Thoracic aorta (tissue), 2 donors: ENCODE results near the gene THADA. TPM values are rescaled to one million over a fixed set of nuclear protein-coding genes. Genes with fewer than 3 reads are reported as not detected.

Source experiments
- ATAC-seq: fragments of 150-250 bp; one replicate; pipeline ENCODE4 v1.8.0; 2017; ENCODE audit warnings: low read depth; ENCODE audit not compliant: insufficient number of reproducible peaks, low FRiP score
- DNase-seq: peaks from one replicate; pipeline ENCODE4 v3.0.0-alpha.2; 2020; ENCODE audit warnings: low spot score
- H3K27ac ChIP-seq, 2 donors: fragments of 200-600 bp; sonication (generic); 1 replicate in 1 of 2; 2 replicates in 1 of 2; pipeline ENCODE4 v1.5.1; 2016; ENCODE audit warnings: mild to moderate bottlenecking in 2 of 2, moderate library complexity in 2 of 2
- H3K27me3 ChIP-seq: fragments of 200-600 bp; sonication (generic); replicated peaks from 2 replicates; pipeline ENCODE4 v1.6.0; 2016; ENCODE audit warnings: mild to moderate bottlenecking; ENCODE audit not compliant: insufficient read depth
- H3K36me3 ChIP-seq: fragments of 200-600 bp; sonication (generic); one replicate; pipeline ENCODE4 v1.5.1; 2016
- H3K4me1 ChIP-seq, 2 donors: fragments of 200-600 bp; sonication (generic); 1 replicate in 1 of 2; 2 replicates in 1 of 2; pipeline versions ENCODE4 v1.5.1 to v1.6.0; 2016; ENCODE audit warnings: low read depth in 2 of 2, mild to moderate bottlenecking in 1 of 2; ENCODE audit not compliant: control insufficient read depth in 1 of 2
- H3K4me3 ChIP-seq: fragments of 200-600 bp; sonication (generic); 2 replicates; pipeline ENCODE4 v1.5.1; 2016; ENCODE audit warnings: mild to moderate bottlenecking
- H3K9me3 ChIP-seq: fragments of 200-600 bp; sonication (generic); 2 replicates; pipeline ENCODE4 v1.5.1; 2016
- CTCF ChIP-seq: fragments of 200-600 bp; sonication (generic); IDR thresholded peaks from one replicate; pipeline ENCODE4 v1.5.1; 2019; ENCODE audit warnings: antibody characterized with exemption
- total RNA-seq, 2 donors: library from RNA; depleted of rRNA; stranded (reverse); fragments of >200 nt; gene quantifications; one replicate each; pipeline versions ENCODE4 v1.1.0 to v1.2.3, GENCODE V29; 2016

The THADA gene
- total RNA-seq, 2 donors from 2014 or later = 33.3 to 46.6 TPM

GRCh38 chr2:43358410-43359201, 237.2 kb downstream of the THADA start:
- no peak overlapping the region for H3K4me3 ChIP-seq
- TF ChIP-seq CTCF = no peak
- H3K27ac ChIP-seq = no peak overlapping the region
- H3K9me3 ChIP-seq = no peaks in the 10 kb centered on the region
- H3K4me1 ChIP-seq = peaks cover 12% of the 10 kb centered on the region in 2 donors
- no peaks in the 10 kb centered on the region for H3K36me3 ChIP-seq
- H3K27me3 ChIP-seq = no peaks in the 10 kb centered on the region
- ATAC-seq (no peak), DNase-seq (no peak)

DNA sequence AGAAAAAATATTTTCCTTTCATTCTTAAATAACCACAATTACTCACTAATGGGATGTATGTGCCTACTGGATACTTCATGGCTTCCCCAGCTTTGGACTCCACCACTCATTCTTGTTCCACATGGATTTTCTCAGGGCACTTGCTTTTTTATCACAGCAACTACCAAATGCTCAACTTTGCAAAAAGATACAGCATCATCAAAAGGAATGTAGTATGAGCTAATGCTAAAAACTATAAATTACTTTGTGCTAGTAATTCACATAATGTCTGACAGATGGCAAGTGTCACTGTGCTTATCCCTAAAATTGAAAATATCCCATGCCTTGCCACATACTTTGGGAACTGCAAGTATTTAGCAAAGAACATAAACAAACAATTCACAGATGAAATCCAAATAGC, 239.1 kb downstream of the THADA start:
- Histone ChIP-seq H3K4me1 (peaks cover 12% of the 10 kb centered on the region in 2 donors), H3K27me3 (no peaks in the 10 kb centered on the region), H3K36me3 (no peaks in the 10 kb centered on the region), H3K27ac (no peak overlapping the region), H3K4me3 (no peak overlapping the region), H3K9me3 (no peaks in the 10 kb centered on the region)
- ATAC-seq = no peak
- no peak for DNase-seq
- no peak for TF ChIP-seq CTCF

- H3K36me3 ChIP-seq = no peaks in the 10 kb centered on the region
- no peak overlapping the region for H3K4me3 ChIP-seq
- H3K9me3 ChIP-seq = no peaks in the 10 kb centered on the region
- no peak for ATAC-seq
- no peak overlapping the region for H3K27ac ChIP-seq
- TF ChIP-seq CTCF = no peak
- peaks cover 17 to 19% of the 10 kb centered on the region in 2 donors for H3K4me1 ChIP-seq
- DNase-seq = no peak
- no peaks in the 10 kb centered on the region for H3K27me3 ChIP-seq
Measured at GRCh38 chr2:43355399-43355798, 240.4 kb downstream of the THADA start.

DNA sequence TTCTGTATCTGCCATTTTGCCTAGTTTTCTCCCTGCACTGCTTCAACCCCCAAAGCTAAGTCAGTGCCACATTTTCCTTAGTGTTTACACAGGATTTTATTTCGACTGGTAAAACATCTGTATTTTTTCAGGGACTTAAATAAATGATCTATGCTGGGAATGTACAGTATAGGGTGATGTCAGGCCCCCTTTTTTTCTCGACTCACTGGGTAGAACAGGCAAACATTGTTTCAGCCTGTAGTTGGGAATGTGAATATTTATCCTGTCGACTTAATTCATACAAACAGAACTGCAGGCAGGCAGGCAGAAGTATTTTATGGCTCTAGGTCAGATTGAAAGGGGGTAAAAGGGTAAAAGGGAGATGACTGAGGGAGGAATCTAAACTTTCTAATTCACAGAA, 245.9 kb downstream of the THADA start:
- no peak overlapping the region for H3K4me3 ChIP-seq
- peak overlapping the region; percentile 60 to 91 for H3K27ac ChIP-seq
- peaks cover 26 to 61% of the 10 kb centered on the region in 2 donors for H3K4me1 ChIP-seq
- DNase-seq (no peak), ATAC-seq (no peak)
- no peaks in the 10 kb centered on the region for H3K9me3 ChIP-seq
- no peak for TF ChIP-seq CTCF
- H3K36me3 ChIP-seq = no peaks in the 10 kb centered on the region
- no peaks in the 10 kb centered on the region for H3K27me3 ChIP-seq

DNA sequence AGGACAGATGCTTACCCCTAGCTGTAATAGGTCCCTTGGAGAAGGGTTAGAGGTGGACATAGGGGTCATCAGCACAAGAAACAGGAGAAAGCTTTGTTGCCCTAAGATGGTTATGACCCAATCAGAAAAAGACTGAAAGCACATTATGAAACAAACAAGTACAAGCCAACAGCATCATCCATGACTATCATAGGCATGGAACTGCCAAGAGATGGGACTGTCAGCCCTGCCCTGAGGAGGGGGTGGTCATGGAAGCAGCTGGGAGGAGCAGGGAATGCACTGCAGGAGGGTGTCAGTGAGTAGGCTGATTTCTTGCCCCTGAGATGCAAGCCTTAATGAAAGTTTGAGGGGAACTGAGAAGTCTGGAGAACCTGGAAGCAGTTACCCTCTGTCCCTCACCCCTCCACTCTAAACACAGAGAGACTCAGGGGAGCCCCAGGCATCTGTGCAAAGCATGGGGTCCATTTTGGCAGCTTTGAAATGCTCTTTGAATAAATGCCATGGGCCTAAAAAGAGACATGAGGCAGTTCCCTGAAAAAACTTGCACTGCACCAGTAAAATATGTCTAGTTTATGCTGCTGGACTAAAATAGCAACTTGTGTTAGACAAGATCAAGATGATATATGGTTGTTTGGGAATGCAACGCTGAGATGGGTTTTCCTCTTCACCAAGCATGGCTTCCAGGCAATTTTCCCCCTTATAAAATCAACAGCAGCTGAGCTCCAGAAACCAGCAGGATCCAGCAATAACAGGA, 246.8 kb downstream of the THADA start:
- Histone ChIP-seq H3K27ac (peak overlapping the region; percentile 60 to 91), H3K4me3 (no peak overlapping the region), H3K27me3 (no peaks in the 10 kb centered on the region), H3K4me1 (peaks cover 33 to 69% of the 10 kb centered on the region in 2 donors), H3K9me3 (no peaks in the 10 kb centered on the region), H3K36me3 (no peaks in the 10 kb centered on the region)
- no peak for TF ChIP-seq CTCF
- DNase-seq (no peak), ATAC-seq (no peak)
